A549 (cell line): ENCODE data around the gene EYA2. TPM values are rescaled to one million over a fixed set of nuclear protein-coding genes. Genes with fewer than 3 reads are reported as not detected.

Experiments
- ATAC-seq, 2 experiments: fragments of 200-7000 bp in 1 of 2; fragments of >200 bp in 1 of 2; cut with Nextera tagmentation in 1 of 2; cut with Tn5 transposase in 1 of 2; 3 replicates each; pipeline versions ENCODE4 v1.8.0 to v1.9.1; 2018 to 2020; ENCODE audit warnings: mild to moderate bottlenecking in 1 of 2, moderate library complexity in 1 of 2
- CTCF ChIA-PET: fragments of 300-600 bp; sonication (Branson Sonifier 250); formaldehyde crosslinking; extraction: SDS; loops from one replicate; lab custom pipeline; 2021; ENCODE audit warnings: antibody characterized with exemption, inconsistent platforms; lab: Yijun Ruan, JAX
- POLR2A ChIA-PET: fragments of 350-600 bp; formaldehyde crosslinking; extraction: SDS; loops from one replicate; lab custom pipeline; 2021; ENCODE audit warnings: antibody characterized with exemption, inconsistent platforms; lab: Yijun Ruan, JAX
- DNase-seq, 2 experiments: peaks; one replicate each; pipeline versions ENCODE4 v3.0.0 to v3.0.0-alpha.2; 2011 to 2016; ENCODE audit warnings: low read depth in 1 of 2, low spot score in 1 of 2
- FAIRE-seq: peaks from 2 replicates; lab custom pipeline; 2011; peaks lifted over from hg19 to GRCh38; lab: Jason Lieb, UNC
- H3K27ac ChIP-seq, 2 experiments: fragments of >200 bp; sonication (Bioruptor Twin); formaldehyde crosslinking; 3 replicates each; pipeline ENCODE4 v1.5.1; 2016 to 2017
- H3K4me1 ChIP-seq: fragments of >200 bp; sonication (Bioruptor Twin); formaldehyde crosslinking; 3 replicates; pipeline ENCODE4 v1.6.1; 2016
- H3K4me2 ChIP-seq: fragments of >200 bp; sonication (Bioruptor Twin); formaldehyde crosslinking; 3 replicates; pipeline ENCODE4 v1.6.1; 2016
- H3K4me3 ChIP-seq: fragments of >200 bp; sonication (Bioruptor Twin); formaldehyde crosslinking; 3 replicates; pipeline ENCODE4 v1.5.1; 2016
- H3K9me3 ChIP-seq: fragments of >200 bp; sonication (Bioruptor Twin); formaldehyde crosslinking; 3 replicates; pipeline ENCODE4 v1.6.1; 2016
- ATOH8 ChIP-seq: fragments of 250-450 bp; sonication (Bioruptor Pico); IDR thresholded peaks from 2 replicates; pipeline ENCODE4 v1.5.0; 2020; ENCODE audit warnings: low read depth, mild to moderate bottlenecking, moderate library complexity
- BHLHE40 ChIP-seq: IDR thresholded peaks from 2 replicates; pipeline ENCODE4 v1.6.1; 2012; ENCODE audit warnings: low read depth, low read length, inconsistent platforms
- CBX8 ChIP-seq: fragments of 200-600 bp; sonication (generic); IDR thresholded peaks from 2 replicates; pipeline ENCODE4 v1.6.1; 2016
- CEBPB ChIP-seq, 2 experiments: fragments of >200 bp in 1 of 2; sonication (Bioruptor Twin) in 1 of 2; formaldehyde crosslinking in 1 of 2; IDR thresholded peaks; 2 replicates each; pipeline ENCODE4 v1.6.1; 2012 to 2016
- CHD2 ChIP-seq: fragments of 150-350 bp; IDR thresholded peaks from 2 replicates; pipeline ENCODE4 v1.6.1; 2014; ENCODE audit warnings: low read length; ENCODE audit not compliant: partially characterized antibody
- CTCF ChIP-seq: fragments of >200 bp; sonication (Bioruptor Twin); formaldehyde crosslinking; IDR thresholded peaks from 3 replicates; pipeline ENCODE4 v1.5.1; 2016
- E2F6 ChIP-seq: IDR thresholded peaks from 2 replicates; pipeline ENCODE4 v1.6.1; 2012; ENCODE audit warnings: low read depth, borderline replicate concordance
- ELK1 ChIP-seq: fragments of 150-350 bp; IDR thresholded peaks from 2 replicates; pipeline ENCODE4 v1.6.1; 2014; ENCODE audit warnings: low read depth, mild to moderate bottlenecking, low read length
- HMGXB4 ChIP-seq: fragments of 250-450 bp; sonication (Bioruptor Pico); IDR thresholded peaks from 2 replicates; pipeline ENCODE4 v1.5.0; 2021; ENCODE audit warnings: mild to moderate bottlenecking, moderate library complexity, borderline replicate concordance
- HOXB13 ChIP-seq: fragments of 250-450 bp; sonication (Bioruptor Pico); IDR thresholded peaks from 2 replicates; pipeline ENCODE4 v1.5.0; 2020; ENCODE audit warnings: low read depth, mild to moderate bottlenecking, moderate library complexity
- JUNB ChIP-seq: fragments of >200 bp; sonication (Bioruptor Twin); formaldehyde crosslinking; IDR thresholded peaks from 2 replicates; pipeline ENCODE4 v1.6.1; 2016
- KDM1A ChIP-seq: fragments of 200-600 bp; sonication (generic); IDR thresholded peaks from 2 replicates; pipeline ENCODE4 v1.6.1; 2016; ENCODE audit warnings: low read depth, mild to moderate bottlenecking
- KDM5A ChIP-seq: fragments of 200-600 bp; sonication (generic); IDR thresholded peaks from 2 replicates; pipeline ENCODE4 v1.6.1; 2016; ENCODE audit warnings: antibody characterized with exemption, mild to moderate bottlenecking
- MAX ChIP-seq: IDR thresholded peaks from 2 replicates; pipeline ENCODE4 v1.6.1; 2012
- PHF8 ChIP-seq: fragments of 200-600 bp; sonication (generic); IDR thresholded peaks from 2 replicates; pipeline ENCODE4 v1.6.1; 2016; ENCODE audit warnings: low read depth, mild to moderate bottlenecking, antibody characterized with exemption, moderate library complexity, borderline replicate concordance
- POLR2AphosphoS2 ChIP-seq: conservative IDR thresholded peaks from 2 replicates; pipeline ENCODE4 v1.6.1; 2012; ENCODE audit warnings: low read length, improper control_type of control experiment, inconsistent platforms
- REST ChIP-seq: fragments of 200-600 bp; sonication (generic); IDR thresholded peaks from 2 replicates; pipeline ENCODE4 v1.6.1; 2016; ENCODE audit warnings: antibody characterized with exemption, mild to moderate bottlenecking, moderate library complexity
- RFX5 ChIP-seq: fragments of 450-650 bp; IDR thresholded peaks from 2 replicates; pipeline ENCODE4 v1.7.1; 2014; ENCODE audit warnings: antibody characterized with exemption, mild to moderate bottlenecking, moderate library complexity
- RNF2 ChIP-seq: fragments of 200-600 bp; sonication (generic); IDR thresholded peaks from 2 replicates; pipeline ENCODE4 v1.6.1; 2016; ENCODE audit warnings: low read depth, mild to moderate bottlenecking, antibody characterized with exemption, moderate library complexity, borderline replicate concordance
- TFCP2L1 ChIP-seq: fragments of 250-450 bp; sonication (Bioruptor Pico); IDR thresholded peaks from 2 replicates; pipeline ENCODE4 v1.5.0; 2021; ENCODE audit warnings: mild to moderate bottlenecking
- TP53 ChIP-seq: fragments of 250-450 bp; sonication (Bioruptor Pico); IDR thresholded peaks from 2 replicates; pipeline ENCODE4 v1.5.0; 2021; ENCODE audit warnings: mild to moderate bottlenecking, moderate library complexity
- ZFP36 ChIP-seq: fragments of 450-650 bp; IDR thresholded peaks from 2 replicates; pipeline ENCODE4 v1.6.1; 2014; ENCODE audit warnings: borderline replicate concordance; ENCODE audit not compliant: partially characterized antibody
- WGBS: methylation state at CpG from one replicate; pipeline ENCODE4 v1.1.6; 2017; ENCODE audit errors: missing lambda C conversion rate; 5-methylcytosine and 5-hydroxymethylcytosine counted together
- polyA plus RNA-seq, 4 experiments: library from polyadenylated mRNA; depleted of rRNA in 3 of 4; stranded (reverse); fragments of >200 nt; fragmentation: RNase III in 1 of 4; extraction: RNeasy Plus Mini Kit Qiagen cat#74134 plus additional on column Dnase treatment in 1 of 4; gene quantifications; 2 replicates in 3 of 4; 3 replicates in 1 of 4; pipeline ENCODE4 v1.2.3, GENCODE V29; 2011 to 2017

Gene EYA2
- polyA plus RNA-seq, 2 of the 4 experiments (the other 2 are of a cell fraction) = 4.5 to 4.6 TPM

- no peak overlapping the region for H3K4me3 ChIP-seq
- FAIRE-seq = no peak
- CTCF ChIA-PET = interaction anchor here (0.7 to 1.3 kb wide), 5 partner anchors 9 to 156 kb away, joined by 3 to 7 read pairs (median 4); no protein-coding TSS in a partner anchor
- no peak for ATAC-seq
- H3K4me2 ChIP-seq = no peak overlapping the region
- TF ChIP-seq BHLHE40 = no peak
- no peak for TF ChIP-seq RNF2
- TF ChIP-seq MAX = no peak
- TF ChIP-seq CHD2 = no peak
- TF ChIP-seq JUNB = no peak
- TF ChIP-seq HOXB13 (CRISPR knock-in tag) = no peak
- TF ChIP-seq KDM1A = no peak
- no peak for TF ChIP-seq E2F6
- no peak for TF ChIP-seq ELK1
- no peak for TF ChIP-seq TP53
- TF ChIP-seq KDM5A = no peak
- POLR2A ChIA-PET = no interaction called here
- peaks cover 5% of the 10 kb centered on the region; the same call in 1 of the 3 replicates for H3K4me1 ChIP-seq
- no peak for DNase-seq
- H3K9me3 ChIP-seq = no peaks in the 10 kb centered on the region
- 85% methylated on average over 9 of the region's 9 CpGs for WGBS
- H3K27ac ChIP-seq = no peak overlapping the region
Observed at GRCh38 chr20:47227576-47227975, 332.9 kb downstream of the EYA2 start.

GRCh38 chr20:47228654-47229053 lies 334.0 kb downstream of the EYA2 start:
- 81% methylated on average over 5 of the region's 5 CpGs for WGBS
- DNase-seq (no peak), ATAC-seq (no peak), FAIRE-seq (no peak)
- CTCF ChIA-PET = interaction anchor here (0.8 to 2.6 kb wide), 5 partner anchors 9 to 470 kb away, joined by 3 to 8 read pairs (median 7); no protein-coding TSS in a partner anchor
- POLR2A ChIA-PET = no interaction called here
- Histone ChIP-seq H3K4me3 (no peak overlapping the region), H3K27ac (no peak overlapping the region), H3K4me2 (no peak overlapping the region), H3K4me1 (peaks cover 5% of the 10 kb centered on the region; the same call in 1 of the 3 replicates), H3K9me3 (no peaks in the 10 kb centered on the region)
- no peak for TF ChIP-seq POLR2AphosphoS2
- TF ChIP-seq CHD2 = no peak
- no peak for TF ChIP-seq REST
- no peak for TF ChIP-seq CEBPB (IDR thresholded peaks at IDR 0.05)
- TF ChIP-seq CTCF = no peak
- TF ChIP-seq ZFP36 = no peak
- no peak for TF ChIP-seq RFX5
- TF ChIP-seq HMGXB4 (CRISPR knock-in tag) = no peak
- no peak for TF ChIP-seq TFCP2L1 (CRISPR knock-in tag)
- TF ChIP-seq E2F6 = no peak
- TF ChIP-seq ATOH8 (CRISPR knock-in tag) = no peak
- TF ChIP-seq PHF8 = no peak
- TF ChIP-seq CBX8 = no peak
